ENCODE results near the gene COL20A1.

COL20A1 gene

GRCh38 chr20:63261060-63261794 lies 31.8 kb upstream of the COL20A1 start:
- no peak for DNase-seq (ENCODE audit: low spot score)

- no peak for DNase-seq (ENCODE audit: low spot score)
These were observed 31.0 kb upstream of the COL20A1 start for GRCh38 chr20:63261795-63262528.

GRCh38 chr20:63262836-63263235 lies 30.1 kb upstream of the COL20A1 start:
- DNase-seq (ENCODE audit: low spot score), result no peak

- no peak for DNase-seq (ENCODE audit: low spot score)
These were observed 29.0 kb upstream of the COL20A1 start for GRCh38 chr20:63264000-63264399.

DNA sequence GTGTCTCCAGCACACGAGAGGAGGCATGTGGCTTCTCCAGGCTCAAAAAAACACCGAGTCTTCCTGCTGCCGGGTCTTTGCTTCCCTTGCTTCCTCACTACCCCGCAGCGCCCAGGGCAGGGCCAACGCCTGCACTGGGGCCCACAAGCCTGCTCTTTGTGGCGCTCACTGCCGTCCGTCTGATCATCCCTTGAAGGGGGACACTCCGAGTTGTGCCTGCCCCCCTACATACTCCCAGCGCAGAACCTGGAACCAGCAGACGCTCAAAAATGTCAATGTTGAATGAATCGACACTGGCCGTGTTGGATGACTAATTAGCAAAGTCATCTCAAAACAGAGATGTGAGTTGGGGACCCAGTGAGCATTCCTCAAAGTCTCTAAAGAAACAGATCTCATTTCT lies 28.5 kb upstream of the COL20A1 start:
- DNase-seq (ENCODE audit: low spot score), result no peak

DNA sequence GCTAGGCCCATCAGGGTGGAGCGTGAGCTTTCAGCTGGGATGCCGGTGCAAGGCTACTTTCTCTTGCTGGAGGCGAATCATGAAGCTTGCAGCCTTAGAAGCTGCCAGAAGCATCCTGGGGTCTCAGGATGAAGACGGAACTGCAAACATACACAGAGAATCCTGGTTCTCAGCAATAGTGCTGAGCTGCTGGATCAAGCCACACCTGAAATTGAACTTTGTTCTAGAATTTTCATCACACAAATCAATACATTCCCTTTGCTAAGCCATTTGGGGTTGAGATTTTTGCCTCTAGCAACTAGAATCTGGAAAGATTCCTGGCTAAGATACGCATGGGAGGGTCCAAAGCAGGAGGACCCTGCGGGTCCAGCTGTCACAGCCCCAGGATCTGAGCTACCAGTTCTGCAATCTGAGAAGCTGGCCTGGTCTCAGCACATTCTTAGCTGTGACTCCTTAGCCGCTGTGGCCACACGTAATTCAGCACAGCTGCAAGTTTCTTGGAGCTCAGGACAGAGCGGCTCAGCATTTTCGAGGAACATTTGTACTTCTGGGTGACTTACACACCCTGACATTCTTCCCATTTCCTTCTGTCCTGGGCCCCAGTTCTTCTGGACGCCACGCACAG lies 27.0 kb upstream of the COL20A1 start:
- DNase-seq (ENCODE audit: low spot score), result no peak

DNA sequence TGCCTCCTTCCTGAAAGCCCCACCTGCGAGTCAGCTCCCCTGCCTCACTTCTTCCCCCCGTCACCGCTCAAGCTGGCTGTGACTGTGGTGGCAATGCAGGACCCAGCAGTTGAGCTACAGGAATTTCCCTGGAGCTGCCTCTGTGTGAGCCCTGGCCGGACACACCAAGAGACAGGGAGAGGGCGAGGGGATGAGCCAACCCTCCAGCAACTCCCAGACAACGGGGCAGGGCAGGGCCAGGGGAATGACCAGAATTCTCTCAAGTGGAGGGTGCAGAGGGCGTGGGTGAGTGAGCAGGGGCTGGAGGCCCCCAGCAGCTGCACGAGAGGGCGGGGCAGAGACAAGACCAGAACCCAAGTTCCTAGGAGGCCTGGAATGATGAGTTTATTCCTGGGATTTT lies 25.3 kb upstream of the COL20A1 start:
- DNase-seq (ENCODE audit: low spot score), result no peak

- no peak for DNase-seq (ENCODE audit: low spot score)
These were observed 24.7 kb upstream of the COL20A1 start for GRCh38 chr20:63268256-63268655.

DNA sequence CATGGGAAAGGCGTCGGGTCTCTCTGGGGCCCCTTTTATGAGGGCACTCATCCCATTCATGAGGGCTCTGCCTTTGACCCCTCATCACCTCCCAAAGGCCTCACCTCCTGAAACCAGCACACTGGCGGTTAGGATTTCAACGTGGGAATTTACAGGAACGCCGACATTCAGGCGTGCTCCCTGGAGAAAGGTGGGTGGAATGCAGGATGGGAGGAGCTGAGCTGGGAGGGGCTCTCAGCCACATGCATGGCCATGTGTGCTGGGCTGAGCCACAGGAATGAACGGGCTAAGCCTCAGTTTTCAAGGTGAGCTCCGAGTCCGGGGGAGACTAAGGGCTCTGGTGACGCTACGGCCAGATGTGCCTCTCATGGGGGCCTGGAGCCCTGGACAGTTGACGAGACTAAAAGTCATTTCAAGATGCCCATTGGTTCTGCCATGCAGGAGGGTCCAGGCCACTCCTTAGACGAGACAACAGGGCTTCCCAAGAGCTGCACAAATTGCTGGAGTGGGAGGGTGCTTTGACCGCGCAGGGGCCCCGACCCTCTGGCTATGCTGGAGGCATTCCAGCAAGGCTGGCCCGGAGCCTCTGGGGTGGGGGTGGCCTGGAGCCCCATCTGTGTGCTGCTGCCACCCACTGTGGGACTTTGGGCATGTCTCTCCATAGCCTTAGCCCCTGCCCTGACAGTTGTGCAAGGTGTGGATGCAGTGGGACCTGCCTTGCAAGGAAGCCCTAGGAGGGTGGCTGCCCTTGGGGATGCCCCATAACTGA lies 24.1 kb upstream of the COL20A1 start:
- DNase-seq (ENCODE audit: low spot score), result no peak

GRCh38 chr20:63269724-63270123 lies 23.3 kb upstream of the COL20A1 start:
- DNase-seq (ENCODE audit: low spot score), result no peak

DNA sequence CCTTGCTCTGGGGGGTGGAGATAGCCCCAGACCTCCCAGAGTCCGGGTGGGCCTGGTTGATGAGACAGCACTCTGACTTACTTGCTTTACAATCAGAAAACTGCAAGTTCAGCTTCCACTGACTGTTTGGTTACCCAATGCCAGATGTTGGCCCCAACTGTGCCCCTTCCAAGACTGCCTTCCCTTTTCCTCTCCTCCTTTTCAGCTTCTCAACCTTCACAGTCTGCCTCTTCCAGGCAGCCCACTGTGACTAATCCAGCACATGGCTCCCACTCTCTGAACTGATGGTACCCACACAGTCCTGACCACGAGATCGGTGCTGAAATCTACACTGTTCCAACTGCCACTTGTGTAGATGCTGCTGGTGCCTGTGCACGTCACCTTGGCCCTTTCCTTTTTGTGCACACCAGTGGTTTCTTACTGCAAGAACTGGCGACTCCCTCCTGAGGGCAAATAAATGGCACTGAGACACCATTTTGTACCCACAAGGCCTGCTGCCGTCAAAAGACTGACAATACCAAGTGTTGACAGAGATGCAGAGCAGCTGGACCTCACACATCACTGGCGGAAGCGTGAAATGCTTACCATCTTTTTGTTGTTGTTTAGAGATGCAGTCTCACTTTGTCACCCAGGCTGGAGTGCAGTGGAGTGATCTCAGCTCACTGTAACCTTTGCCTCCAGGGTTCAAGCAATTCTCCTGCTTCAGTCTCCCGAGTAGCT lies 22.2 kb upstream of the COL20A1 start:
- DNase-seq (ENCODE audit: low spot score), result no peak

- DNase-seq (ENCODE audit: low spot score), result peak; percentile 92
These were observed 20.6 kb upstream of the COL20A1 start, which contains the start of gene ARFGAP1 for GRCh38 chr20:63272105-63273058. Gene ARFGAP1, plus strand, starts transcription at chr20:63272813. Its CDS starts 2,768 bp downstream, at chr20:63275581.

DNA sequence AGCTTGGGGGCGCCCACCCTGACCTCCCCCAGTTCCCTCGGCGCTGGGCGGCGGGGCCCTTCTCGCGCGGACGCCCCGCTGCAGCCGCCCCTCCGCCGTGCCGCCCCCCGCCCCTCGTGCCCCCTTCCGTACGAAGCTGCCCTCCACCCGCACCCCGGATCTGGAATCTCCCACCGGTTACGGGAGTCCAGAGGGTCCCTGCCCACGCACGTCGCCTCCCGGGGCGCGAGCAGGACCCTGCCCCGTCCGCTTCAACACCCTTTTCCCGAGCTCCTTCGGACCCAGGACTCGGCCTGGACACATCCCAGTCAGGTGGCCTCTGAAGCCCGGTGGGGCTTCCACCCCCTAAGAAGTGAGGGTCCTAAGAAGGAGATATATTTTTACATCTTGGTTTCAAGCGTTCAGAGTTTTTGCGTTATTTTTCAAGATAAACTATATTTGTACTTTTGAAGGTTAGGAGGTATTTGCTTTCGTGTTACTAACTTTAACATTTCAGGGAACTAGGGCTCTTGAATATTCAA lies 19.9 kb upstream of the COL20A1 start:
- no peak for DNase-seq (ENCODE audit: low spot score)

DNA sequence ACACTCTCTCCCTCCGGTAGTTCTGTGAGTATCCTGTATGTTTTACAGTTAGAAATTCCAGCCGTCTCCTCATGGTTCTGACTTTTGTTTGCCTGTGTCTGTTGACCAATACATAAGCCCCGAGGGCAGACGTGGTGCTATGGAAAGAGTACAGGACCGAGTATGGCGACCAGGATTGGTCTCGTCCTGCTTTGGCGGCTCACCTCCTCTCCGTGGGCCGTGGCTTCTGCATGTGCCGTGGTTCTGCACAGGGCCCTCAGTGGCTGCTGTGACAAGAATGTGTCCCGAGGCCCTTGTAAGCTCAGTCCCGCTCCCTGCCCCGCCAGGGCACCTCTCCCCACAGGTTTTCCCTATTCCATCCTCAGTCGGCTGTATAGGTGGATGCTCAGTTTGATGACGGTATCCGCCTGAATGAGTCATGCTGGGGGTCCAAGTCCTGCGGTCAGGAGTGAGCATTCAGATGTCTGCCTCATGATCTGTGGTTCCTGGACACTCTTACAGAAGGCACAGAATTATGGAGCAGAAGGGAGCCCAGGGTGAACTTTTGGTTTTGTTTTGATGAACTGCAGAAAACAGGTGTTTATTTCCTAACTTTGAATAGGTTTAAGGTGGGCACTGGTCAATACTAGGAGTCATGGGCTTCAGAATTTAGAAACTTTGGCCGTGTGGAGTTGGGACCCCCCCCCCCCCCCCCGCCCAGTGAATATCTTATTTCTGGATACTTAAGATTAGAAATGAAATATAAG lies 19.2 kb upstream of the COL20A1 start:
- no peak for DNase-seq (ENCODE audit: low spot score)

DNA sequence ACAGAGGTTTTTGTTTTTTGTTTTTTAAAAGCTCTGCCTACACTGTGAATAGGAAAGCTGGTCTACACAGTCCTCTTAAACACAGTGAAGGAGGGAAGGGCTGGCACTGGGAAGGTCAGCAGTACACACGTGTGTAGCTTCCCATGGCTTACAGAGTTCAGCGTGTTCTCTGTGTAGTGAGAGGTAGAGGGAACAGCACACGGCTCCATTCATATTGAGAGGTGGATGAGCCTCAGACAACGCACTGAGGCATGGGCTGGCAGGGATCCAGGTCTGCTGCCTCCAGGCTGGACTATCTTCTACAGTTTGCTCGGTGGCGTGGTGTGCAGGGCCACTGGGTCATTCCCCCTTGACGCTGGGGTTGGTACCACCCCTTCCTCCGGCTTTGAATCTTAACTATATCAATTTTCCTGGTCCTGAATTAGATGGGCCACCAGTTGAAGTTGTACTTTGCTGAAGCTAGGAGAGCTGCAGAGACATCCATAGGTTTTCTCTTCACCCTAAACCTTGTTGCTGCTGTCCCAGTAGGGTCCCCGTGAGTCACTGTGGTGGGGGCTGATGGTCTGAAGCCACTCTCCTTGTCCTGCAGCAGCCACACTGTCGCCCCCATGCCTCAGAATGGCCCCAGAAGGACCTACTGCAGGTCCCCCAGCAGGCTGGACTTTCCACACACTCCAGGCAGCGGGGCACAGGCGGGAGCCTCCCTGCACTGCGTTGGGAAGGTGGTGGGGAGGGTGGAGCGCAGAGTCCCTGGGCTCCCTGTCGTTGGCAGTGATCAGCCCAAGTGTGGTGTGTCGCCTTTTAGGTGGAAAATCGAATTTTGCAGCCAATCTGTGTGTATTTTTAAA lies 18.4 kb upstream of the COL20A1 start:
- no peak for DNase-seq (ENCODE audit: low spot score)

- no peak for DNase-seq (ENCODE audit: low spot score)
These were observed 17.2 kb upstream of the COL20A1 start for GRCh38 chr20:63275825-63276224.

GRCh38 chr20:63276956-63277355 lies 16.0 kb upstream of the COL20A1 start:
- DNase-seq (ENCODE audit: low spot score), result no peak
